Measurements from ENCODE around the gene UGGT2.
"Not testable (repeated sequence)": the region's sequence is repeated elsewhere in the genome, so short reads cannot be mapped to it uniquely, and the experiment has no call there.

The UGGT2 gene

DNA sequence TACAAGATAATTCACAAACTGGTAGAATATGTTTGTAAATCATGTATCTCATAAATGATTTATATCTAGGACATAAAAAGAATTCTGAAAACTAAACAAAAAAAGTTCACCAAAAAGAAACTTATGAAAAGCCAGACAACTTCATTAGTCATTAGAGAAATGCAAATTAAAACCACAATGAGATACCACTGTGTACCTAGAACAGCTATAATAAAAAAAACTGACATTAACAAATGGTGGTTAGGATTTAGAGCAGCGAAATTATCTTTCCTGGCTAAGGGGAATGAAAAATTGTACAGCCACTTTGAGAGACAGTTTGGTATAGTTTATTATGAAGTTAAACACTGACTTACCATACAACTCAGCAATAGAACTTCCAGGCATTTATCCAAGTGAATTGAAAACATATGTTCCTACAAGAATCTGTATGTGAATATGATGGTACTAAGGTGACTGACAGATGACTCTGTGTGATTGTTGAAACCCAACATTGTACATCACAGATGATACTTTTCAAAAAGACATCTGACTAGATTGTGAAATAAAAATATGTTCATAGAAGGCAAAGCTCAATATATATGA is 41.8 kb downstream of the UGGT2 start:
- TF ChIP-seq, protein P1, sequence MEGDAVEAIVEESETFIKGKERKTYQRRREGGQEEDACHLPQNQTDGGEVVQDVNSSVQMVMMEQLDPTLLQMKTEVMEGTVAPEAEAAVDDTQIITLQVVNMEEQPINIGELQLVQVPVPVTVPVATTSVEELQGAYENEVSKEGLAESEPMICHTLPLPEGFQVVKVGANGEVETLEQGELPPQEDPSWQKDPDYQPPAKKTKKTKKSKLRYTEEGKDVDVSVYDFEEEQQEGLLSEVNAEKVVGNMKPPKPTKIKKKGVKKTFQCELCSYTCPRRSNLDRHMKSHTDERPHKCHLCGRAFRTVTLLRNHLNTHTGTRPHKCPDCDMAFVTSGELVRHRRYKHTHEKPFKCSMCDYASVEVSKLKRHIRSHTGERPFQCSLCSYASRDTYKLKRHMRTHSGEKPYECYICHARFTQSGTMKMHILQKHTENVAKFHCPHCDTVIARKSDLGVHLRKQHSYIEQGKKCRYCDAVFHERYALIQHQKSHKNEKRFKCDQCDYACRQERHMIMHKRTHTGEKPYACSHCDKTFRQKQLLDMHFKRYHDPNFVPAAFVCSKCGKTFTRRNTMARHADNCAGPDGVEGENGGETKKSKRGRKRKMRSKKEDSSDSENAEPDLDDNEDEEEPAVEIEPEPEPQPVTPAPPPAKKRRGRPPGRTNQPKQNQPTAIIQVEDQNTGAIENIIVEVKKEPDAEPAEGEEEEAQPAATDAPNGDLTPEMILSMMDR (IDR thresholded peaks at IDR 0.05; ENCODE audit: control insufficient read depth, insufficient read depth, low read depth, low read length, missing control alignments) = no peak
- no peak for DNase-seq (ENCODE audit: low read depth)
- no peak overlapping the region for H3K4me3 ChIP-seq (ENCODE audit: control insufficient read depth, low read depth, low read length)

DNA sequence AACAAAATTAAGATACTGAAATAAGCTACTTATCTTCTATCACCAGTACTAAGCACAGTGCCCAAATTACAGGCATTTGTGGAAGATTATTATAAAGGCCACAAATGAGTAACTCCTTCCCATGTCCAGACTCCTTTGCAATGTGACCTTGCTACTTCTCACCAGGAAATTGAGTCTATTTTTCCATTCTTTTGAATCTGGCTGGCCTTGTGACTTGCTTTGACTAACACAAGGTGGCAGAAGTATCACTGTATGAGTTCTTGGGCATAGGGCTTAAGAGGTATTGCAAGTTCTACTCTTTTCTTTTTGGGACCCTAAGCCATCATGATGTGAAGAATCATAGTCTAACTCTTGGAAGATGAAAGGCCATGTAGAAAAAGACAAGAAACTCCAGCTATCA is 49.9 kb downstream of the UGGT2 start:
- no peak for DNase-seq (ENCODE audit: low read depth)
- no peak overlapping the region for H3K4me3 ChIP-seq (ENCODE audit: control insufficient read depth, low read depth, low read length)

DNA sequence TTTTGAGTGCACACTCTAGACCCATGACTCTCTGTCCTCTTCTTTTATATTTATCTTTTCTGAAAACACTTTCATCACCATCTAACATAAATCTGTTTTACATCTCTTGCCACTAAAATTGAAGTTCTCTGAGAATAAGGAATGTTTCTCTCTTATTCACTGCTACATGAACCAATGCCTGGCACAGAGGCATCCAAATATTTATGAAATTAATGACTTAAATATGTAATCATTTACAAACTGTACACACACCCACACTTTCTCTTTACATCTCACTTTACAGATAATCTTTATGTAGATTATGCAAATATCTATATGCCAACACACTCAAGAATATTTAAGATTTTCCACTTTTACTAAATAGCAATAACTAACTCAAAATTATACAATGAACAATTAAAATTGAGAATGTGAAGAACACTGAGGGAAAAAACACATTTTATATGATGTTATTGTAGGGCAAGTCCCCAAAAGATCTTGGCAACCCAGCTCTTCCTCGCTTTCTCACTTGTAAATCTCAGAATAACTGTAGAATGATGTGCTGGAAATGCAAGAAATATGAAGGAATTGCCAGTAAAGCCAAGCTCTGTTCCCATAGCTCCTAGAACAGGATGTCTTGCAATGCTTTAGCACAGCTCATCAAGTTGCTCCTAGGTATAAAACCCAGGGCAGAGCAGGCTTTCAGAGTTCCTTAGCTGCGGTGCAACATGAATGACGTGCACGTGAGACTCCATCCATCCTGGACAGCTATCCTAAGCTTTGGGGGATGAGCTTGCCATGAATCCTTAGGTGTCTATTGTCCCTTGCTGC is 50.7 kb downstream of the UGGT2 start:
- DNase-seq (ENCODE audit: low read depth) = no peak
- TF ChIP-seq, protein P1 (IDR thresholded peaks at IDR 0.05; ENCODE audit: control insufficient read depth, insufficient read depth, low read depth, low read length, missing control alignments) = no peak
- H3K4me3 ChIP-seq (ENCODE audit: control insufficient read depth, low read depth, low read length) = no peak overlapping the region

More for the DNA sequence above, 49.9 kb downstream of the UGGT2 start:
- TF ChIP-seq, protein P1 (IDR thresholded peaks at IDR 0.05; ENCODE audit: control insufficient read depth, insufficient read depth, low read depth, low read length, missing control alignments) = no peak

GRCh38 chr13:96000069-96000468 is 53.1 kb downstream of the UGGT2 start:
- TF ChIP-seq, protein P1 (IDR thresholded peaks at IDR 0.05; ENCODE audit: control insufficient read depth, insufficient read depth, low read depth, low read length, missing control alignments) = no peak
- DNase-seq (ENCODE audit: low read depth) = no peak
- H3K4me3 ChIP-seq (ENCODE audit: control insufficient read depth, low read depth, low read length) = no peak overlapping the region

DNA sequence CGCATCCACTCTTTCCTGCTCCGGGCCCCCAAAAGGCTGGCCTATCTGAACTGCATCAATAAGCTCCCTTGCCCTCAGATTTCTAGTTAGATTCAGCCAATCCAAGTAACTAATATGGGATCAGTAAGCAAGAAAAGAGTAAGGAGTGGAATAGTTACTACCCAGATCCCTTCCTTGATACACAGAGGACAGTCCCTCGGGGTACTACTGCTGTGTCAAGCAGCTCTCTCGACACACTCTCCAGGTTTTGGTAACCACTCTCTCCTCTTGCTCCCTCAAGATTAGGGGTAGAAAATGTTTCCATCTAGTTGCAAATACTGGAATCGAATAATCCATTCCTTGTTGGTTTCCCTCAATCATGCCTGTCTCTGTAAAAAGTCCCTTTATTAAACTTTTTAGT is 65.4 kb downstream of the UGGT2 start:
- DNase-seq (ENCODE audit: low read depth) = no peak
- no peak overlapping the region for H3K4me3 ChIP-seq (ENCODE audit: control insufficient read depth, low read depth, low read length)
- TF ChIP-seq, protein P1 (IDR thresholded peaks at IDR 0.05; ENCODE audit: control insufficient read depth, insufficient read depth, low read depth, low read length, missing control alignments) = no peak

- TF ChIP-seq, protein P1 (IDR thresholded peaks at IDR 0.05; ENCODE audit: control insufficient read depth, insufficient read depth, low read depth, low read length, missing control alignments) = no peak
- no peak overlapping the region for H3K4me3 ChIP-seq (ENCODE audit: control insufficient read depth, low read depth, low read length)
- no peak for DNase-seq (ENCODE audit: low read depth)
These were observed 71.1 kb downstream of the UGGT2 start for GRCh38 chr13:95982144-95982543.

DNA sequence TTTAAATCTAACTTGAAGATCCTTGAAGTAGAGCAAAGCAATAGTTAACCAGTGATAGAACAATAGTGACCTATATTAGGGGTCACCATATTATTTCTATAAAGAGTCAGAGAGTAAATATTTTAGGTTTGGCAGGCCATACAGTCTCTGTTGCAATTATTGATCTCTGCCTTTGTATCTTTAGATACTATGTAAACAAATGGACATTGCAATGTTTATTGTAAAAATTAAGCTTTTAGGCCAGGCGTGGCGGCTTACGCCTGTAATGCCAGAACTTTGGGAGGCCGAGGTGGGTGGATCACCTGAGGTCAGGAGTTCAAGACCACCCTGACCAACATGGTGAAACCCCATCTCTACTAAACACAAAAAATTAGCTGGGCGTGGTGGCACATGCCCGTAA is 80.5 kb downstream of the UGGT2 start:
- H3K4me3 ChIP-seq (ENCODE audit: control insufficient read depth, low read depth, low read length); DNase-seq (ENCODE audit: low read depth): not testable (repeated sequence)

Measured in AG09309 (cell line).